MM.1S (cell line): Measurements from ENCODE around the gene TMEM119.

ENCODE experiments used
- DNase-seq: peaks from one replicate; pipeline ENCODE4 v3.0.0-alpha.2; 2015
- H2AFZ ChIP-seq: fragments of 300-600 bp; sonication (generic); 2 replicates; pipeline ENCODE4 v1.6.0; 2016; ENCODE audit warnings: antibody characterized with exemption, low read length
- H3F3A ChIP-seq: fragments of 300-600 bp; sonication (generic); 2 replicates; pipeline ENCODE4 v1.6.1; 2016; ENCODE audit warnings: mild to moderate bottlenecking, antibody characterized with exemption, low read length, moderate library complexity, mixed read lengths; ENCODE audit not compliant: insufficient read depth
- H3K27ac ChIP-seq: fragments of 300-600 bp; sonication (generic); 2 replicates; pipeline ENCODE4 v1.5.1; 2016; ENCODE audit warnings: mild to moderate bottlenecking, low read length
- H3K27me3 ChIP-seq: fragments of 300-600 bp; sonication (generic); replicated peaks from 2 replicates; pipeline ENCODE4 v1.6.0; 2016; ENCODE audit warnings: low read length; ENCODE audit not compliant: insufficient read depth
- H3K36me3 ChIP-seq: fragments of 300-600 bp; sonication (generic); replicated peaks from 2 replicates; pipeline ENCODE4 v1.6.1; 2016; ENCODE audit warnings: mild to moderate bottlenecking, low read length, mixed read lengths; ENCODE audit not compliant: insufficient read depth
- H3K4me1 ChIP-seq: fragments of 300-600 bp; sonication (generic); 2 replicates; pipeline ENCODE4 v1.6.1; 2016; ENCODE audit warnings: low read length, mixed read lengths
- H3K4me2 ChIP-seq: fragments of 300-600 bp; sonication (generic); 2 replicates; pipeline ENCODE4 v1.6.0; 2016; ENCODE audit warnings: low read depth, low read length
- H3K4me3 ChIP-seq: fragments of 300-600 bp; sonication (generic); 2 replicates; pipeline ENCODE4 v1.5.1; 2016; ENCODE audit warnings: low read length, mixed read lengths
- H3K79me2 ChIP-seq: fragments of 300-600 bp; sonication (generic); 2 replicates; pipeline ENCODE4 v1.6.1; 2016; ENCODE audit warnings: mixed run types, low read length, mixed read lengths
- H3K9ac ChIP-seq: fragments of 300-600 bp; sonication (generic); 2 replicates; pipeline ENCODE4 v1.6.1; 2016; ENCODE audit warnings: low read length, mixed read lengths
- H3K9me2 ChIP-seq: fragments of 300-600 bp; sonication (generic); replicated peaks from 2 replicates; pipeline ENCODE4 v1.6.1; 2016; ENCODE audit warnings: mild to moderate bottlenecking, low read length, mixed read lengths; ENCODE audit not compliant: insufficient read depth
- H3K9me3 ChIP-seq: fragments of 300-600 bp; sonication (generic); replicated peaks from 2 replicates; pipeline ENCODE4 v1.6.1; 2016; ENCODE audit warnings: mild to moderate bottlenecking, low read length, mixed read lengths; ENCODE audit not compliant: insufficient read depth
- H4K20me1 ChIP-seq: fragments of 300-600 bp; sonication (generic); 2 replicates; pipeline ENCODE4 v1.6.1; 2016; ENCODE audit warnings: mild to moderate bottlenecking, low read length, moderate library complexity, mixed read lengths; ENCODE audit not compliant: insufficient read depth
- EZH2 ChIP-seq: fragments of 300-600 bp; sonication (generic); optimal IDR thresholded peaks from 2 replicates; pipeline ENCODE3; 2017; ENCODE audit warnings: low read depth, mild to moderate bottlenecking, antibody characterized with exemption, low read length, mixed read lengths
- EZH2phosphoT487 ChIP-seq: fragments of 300-600 bp; sonication (generic); IDR thresholded peaks from 2 replicates; pipeline ENCODE4 v1.6.1; 2018; ENCODE audit warnings: antibody characterized with exemption, low read length
- TF ChIP-seq, protein P1 (sequence below): fragments of 300-600 bp; sonication (generic); IDR thresholded peaks from 2 replicates; pipeline ENCODE4 v1.5.1; 2016; ENCODE audit warnings: antibody characterized with exemption, low read length, mixed read lengths

TMEM119 gene

DNA sequence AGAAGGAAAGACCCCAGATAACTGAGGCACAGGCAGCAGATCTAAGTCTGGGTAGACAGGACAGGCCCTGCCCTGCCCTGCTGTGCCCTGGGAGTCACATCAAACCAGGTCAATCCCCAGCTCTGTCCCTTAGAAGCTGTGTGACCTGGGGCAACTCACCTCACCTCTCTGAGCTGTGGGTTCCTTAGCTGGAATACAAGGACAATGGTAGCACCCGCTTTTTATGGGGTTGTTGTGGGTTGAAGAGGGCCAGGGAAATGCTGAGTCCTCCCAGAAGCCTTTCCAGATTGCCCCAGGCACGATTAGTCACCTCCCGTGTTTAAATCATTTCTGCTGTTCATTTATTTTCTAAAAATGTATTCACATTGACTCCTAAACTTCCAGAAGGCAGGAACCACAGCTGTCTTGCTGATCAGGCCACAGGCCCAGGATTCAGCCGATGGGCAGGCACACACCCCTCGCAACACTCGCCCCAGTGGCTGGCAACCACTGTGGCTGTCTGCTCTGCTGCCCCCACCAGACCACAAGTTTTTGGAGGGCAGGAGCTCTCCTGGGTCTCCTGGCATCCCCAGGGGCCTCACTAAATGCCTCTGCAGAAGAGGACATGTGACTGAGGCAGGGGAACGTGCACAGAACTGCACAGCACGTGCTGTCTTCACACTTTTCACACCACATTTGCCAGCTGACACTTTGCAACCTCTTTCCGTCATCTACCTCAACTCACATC is 32.8 kb upstream of the TMEM119 start:
- H3F3A ChIP-seq = peaks cover 83% of the 10 kb centered on the region
- H3K4me3 ChIP-seq = peak overlapping the region; percentile 62
- H3K27ac ChIP-seq = peak overlapping the region; percentile 99
- TF ChIP-seq EZH2phosphoT487 (no peak), EZH2 (no peak)
- TF ChIP-seq, protein P1, sequence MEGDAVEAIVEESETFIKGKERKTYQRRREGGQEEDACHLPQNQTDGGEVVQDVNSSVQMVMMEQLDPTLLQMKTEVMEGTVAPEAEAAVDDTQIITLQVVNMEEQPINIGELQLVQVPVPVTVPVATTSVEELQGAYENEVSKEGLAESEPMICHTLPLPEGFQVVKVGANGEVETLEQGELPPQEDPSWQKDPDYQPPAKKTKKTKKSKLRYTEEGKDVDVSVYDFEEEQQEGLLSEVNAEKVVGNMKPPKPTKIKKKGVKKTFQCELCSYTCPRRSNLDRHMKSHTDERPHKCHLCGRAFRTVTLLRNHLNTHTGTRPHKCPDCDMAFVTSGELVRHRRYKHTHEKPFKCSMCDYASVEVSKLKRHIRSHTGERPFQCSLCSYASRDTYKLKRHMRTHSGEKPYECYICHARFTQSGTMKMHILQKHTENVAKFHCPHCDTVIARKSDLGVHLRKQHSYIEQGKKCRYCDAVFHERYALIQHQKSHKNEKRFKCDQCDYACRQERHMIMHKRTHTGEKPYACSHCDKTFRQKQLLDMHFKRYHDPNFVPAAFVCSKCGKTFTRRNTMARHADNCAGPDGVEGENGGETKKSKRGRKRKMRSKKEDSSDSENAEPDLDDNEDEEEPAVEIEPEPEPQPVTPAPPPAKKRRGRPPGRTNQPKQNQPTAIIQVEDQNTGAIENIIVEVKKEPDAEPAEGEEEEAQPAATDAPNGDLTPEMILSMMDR = no peak
- H3K9me3 ChIP-seq = no peaks in the 10 kb centered on the region
- DNase-seq = no peak
- peaks cover 80% of the 10 kb centered on the region for H3K79me2 ChIP-seq
- H3K36me3 ChIP-seq = no peaks in the 10 kb centered on the region
- no peaks in the 10 kb centered on the region for H4K20me1 ChIP-seq
- H3K9ac ChIP-seq = peak overlapping the region; percentile 99
- peaks cover 65% of the 10 kb centered on the region for H3K4me1 ChIP-seq
- H3K9me2 ChIP-seq = no peaks in the 10 kb centered on the region
- H2AFZ ChIP-seq = no peak overlapping the region
- H3K4me2 ChIP-seq = peak overlapping the region; percentile 96
- no peaks in the 10 kb centered on the region for H3K27me3 ChIP-seq

DNA sequence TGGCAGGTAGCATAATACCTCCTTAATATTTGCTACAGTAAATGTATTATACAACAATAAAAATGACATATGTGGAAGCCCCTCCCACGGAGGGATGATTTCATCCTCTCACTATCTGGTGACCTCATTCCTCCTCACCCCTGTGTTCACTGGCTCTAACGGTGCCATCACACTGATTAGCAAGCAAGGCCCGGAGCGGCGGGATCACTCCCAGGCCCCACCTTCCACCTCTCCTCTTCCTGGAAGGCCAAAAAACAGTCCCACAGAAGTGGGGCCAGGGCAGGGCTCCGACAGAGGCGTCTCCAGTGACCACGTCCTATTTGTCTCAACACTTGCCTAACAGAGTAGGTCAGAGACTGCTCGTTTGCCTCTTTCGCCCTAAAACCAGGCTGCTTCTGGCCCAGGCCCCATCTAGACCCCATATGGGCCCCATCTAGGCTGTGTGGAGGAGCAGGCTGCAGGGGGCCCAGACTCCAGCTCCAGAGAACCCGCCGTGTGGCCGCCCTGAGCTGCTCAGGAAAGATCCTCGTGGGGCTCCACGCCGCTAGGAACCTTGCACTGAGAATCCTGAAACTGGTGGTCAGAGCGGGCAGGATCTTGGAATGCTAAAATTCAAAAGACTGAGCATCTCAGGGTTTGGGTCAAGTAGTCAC is 32.1 kb upstream of the TMEM119 start:
- Histone ChIP-seq H4K20me1 (no peaks in the 10 kb centered on the region), H2AFZ (no peak overlapping the region), H3K27me3 (no peaks in the 10 kb centered on the region), H3K36me3 (no peaks in the 10 kb centered on the region), H3F3A (peaks cover 83% of the 10 kb centered on the region), H3K79me2 (peaks cover 87% of the 10 kb centered on the region), H3K9ac (peak overlapping the region; percentile 99), H3K4me3 (peak overlapping the region; percentile 62), H3K27ac (peak overlapping the region; percentile 99), H3K4me2 (peak overlapping the region; percentile 96), H3K4me1 (peaks cover 67% of the 10 kb centered on the region), H3K9me3 (no peaks in the 10 kb centered on the region), H3K9me2 (no peaks in the 10 kb centered on the region)
- TF ChIP-seq EZH2phosphoT487 (no peak), EZH2 (no peak)
- TF ChIP-seq, protein P1 = no peak
- peak; percentile 44 for DNase-seq

DNA sequence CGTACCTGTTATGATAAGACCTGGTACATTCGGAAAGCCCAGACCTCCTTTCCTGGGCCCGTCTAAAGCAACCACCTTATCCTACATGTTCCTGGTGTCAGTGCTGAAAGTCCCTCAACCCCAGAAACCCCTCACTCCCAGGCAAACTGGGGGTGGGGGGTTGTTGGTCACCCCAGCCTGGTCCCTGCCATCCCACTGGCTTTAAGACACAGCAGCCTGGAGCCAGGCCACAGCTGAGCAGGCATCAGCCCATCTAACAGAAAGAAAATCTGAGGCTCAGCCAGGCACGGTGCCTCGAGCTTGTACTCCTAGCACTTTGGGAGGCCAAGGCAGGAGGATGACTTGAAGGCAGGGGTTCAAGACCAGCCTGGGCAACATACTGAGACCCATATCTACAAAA is 31.3 kb upstream of the TMEM119 start:
- TF ChIP-seq, protein P1 = no peak
- TF ChIP-seq EZH2phosphoT487 = no peak
- no peak for TF ChIP-seq EZH2
- Histone ChIP-seq H3K9me3 (no peaks in the 10 kb centered on the region), H3K9me2 (no peaks in the 10 kb centered on the region), H3K79me2 (peaks cover 95% of the 10 kb centered on the region), H3K4me1 (peaks cover 66% of the 10 kb centered on the region), H2AFZ (no peak overlapping the region), H3K27ac (peak overlapping the region; percentile 99), H3K4me2 (peak overlapping the region; percentile 96), H3K4me3 (peak overlapping the region; percentile 62), H4K20me1 (no peaks in the 10 kb centered on the region; the same call in 1 of the 2 replicates), H3K9ac (peak overlapping the region; percentile 99), H3K27me3 (no peaks in the 10 kb centered on the region), H3K36me3 (no peaks in the 10 kb centered on the region), H3F3A (peaks cover 75% of the 10 kb centered on the region)
- DNase-seq = no peak
